SK-N-MC (cell line): ENCODE results near the gene PLEKHS1.

Experiments
- EZH2 ChIP-seq: fragments of 200-600 bp; sonication (generic); IDR thresholded peaks from one replicate; pipeline ENCODE4 v1.6.1; 2017; ENCODE audit warnings: antibody characterized with exemption
- POLR2AphosphoS5 ChIP-seq: IDR thresholded peaks from 2 replicates; pipeline ENCODE4 v1.6.1; 2012; ENCODE audit warnings: mild to moderate bottlenecking, low read depth, low read length, borderline replicate concordance

DNA sequence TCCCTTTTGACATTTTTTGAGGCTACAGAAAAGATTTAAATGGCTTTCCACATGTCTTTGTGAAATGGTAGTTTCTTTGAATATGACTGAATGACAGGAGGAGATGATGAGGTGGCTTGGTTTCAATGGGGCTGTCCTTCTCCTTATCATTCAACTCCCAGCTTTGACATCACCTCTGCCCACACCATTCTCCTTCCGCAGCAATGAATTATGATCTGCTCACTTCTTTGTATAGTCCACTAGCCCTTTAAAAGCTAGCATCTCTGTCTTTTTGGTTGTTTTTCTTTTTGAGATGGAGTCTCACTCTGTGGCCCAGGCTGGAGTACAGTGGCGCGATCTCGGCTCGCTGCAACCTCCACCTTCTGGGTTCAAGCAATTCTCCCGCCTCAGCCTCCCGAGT lies 70.7 kb downstream of the PLEKHS1 start:
- TF ChIP-seq POLR2AphosphoS5 (no peak), EZH2 (no peak)
